NCI-H146 treated with DMSO at 0.1 percent for 48 hours (cell line): ENCODE data around the gene SDC1.

Experiments used
- DNase-seq: peaks from one replicate; lab custom pipeline; 2025; ENCODE audit not compliant: unreplicated experiment; lab: John Stamatoyannopoulos, UW

SDC1 gene

DNA sequence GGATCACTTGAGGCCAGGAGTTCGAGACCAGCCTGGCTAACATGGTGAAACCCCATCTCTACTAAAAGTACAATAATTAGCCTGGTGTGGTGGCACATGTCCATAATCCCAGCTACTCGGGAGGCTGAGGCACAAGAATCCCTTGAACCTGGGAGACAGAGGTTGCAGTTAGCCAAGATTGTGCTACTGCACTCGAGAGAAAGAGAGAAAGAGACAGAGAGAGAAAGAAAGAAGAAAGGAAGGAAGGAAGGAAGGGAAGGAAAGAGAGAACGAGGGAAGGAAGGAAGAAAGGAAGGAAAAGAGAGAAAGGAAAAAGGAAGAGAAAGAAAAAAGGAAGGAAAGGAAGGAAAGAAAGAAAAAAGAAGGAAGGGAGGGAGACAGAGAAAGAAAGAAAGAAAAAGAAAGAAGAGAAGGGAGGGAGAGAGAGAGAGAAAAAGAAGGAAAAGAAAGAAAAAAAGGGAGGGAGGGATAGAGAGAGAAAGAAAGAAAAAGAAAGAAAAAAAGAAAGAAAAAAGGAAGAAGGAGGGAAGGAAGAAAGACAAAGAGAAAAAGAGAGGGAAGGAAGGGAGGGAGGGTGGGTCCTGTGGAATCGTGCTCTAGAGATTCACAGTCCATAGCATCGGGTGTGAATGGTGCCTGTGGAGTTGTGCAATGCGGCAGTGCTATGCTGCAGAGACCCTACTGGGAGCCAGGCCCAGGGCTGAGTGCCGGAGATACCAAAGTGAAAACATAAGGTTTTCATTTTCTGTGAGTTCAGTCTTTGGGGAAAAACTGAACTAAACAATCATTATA lies 4.6 kb upstream of the SDC1 start:
- DNase-seq: no peak

DNA sequence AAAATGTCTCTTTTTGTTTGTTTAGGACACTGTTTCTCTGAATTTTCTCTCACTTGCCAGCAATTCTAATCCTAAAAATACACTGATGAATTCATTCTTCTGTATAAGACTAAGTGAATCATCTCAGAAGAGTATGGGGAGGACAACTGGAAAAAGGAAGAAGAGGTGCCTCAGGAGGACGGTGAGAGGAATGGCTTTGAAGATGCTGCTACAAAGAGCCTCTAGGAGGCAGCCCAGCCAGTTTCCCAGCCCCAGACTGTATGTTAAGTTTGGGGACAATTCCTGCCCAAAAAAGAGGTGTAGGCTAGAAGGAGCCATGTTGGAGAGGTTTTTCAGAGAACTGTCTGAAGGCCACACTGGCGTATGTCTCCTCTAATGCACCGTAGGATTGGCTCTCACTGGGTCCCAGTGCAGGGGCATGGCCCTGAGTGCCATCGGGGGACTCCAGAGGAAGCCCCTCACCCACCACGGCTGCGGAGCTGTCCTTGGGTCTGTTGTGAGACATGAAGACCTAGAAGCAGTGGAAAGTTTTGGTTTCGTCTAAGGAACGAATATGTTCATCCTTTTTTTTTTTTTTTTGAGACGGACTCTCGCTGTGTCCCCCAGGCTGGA lies 3.1 kb upstream of the SDC1 start:
- no peak for DNase-seq

DNA sequence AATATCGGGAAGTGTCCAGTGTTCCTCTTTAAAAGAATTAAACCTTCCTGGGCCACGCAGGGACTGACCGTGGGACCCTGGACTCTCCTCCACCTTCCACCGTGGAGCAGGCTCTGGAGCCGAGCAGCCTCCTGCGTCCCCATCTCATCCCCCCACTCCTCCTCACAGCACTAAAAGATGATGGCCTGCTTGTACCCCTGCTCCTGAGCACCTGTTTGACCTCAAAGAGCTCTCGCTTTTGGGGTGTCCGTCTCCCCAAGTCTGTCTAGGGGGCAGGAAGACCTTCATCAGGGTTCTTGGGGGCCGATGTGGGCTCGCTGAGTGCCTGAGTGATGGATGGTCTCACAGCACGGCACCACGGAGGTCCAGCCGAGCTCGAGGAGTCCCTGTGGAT lies 1.2 kb upstream of the SDC1 start:
- DNase-seq: no peak

DNA sequence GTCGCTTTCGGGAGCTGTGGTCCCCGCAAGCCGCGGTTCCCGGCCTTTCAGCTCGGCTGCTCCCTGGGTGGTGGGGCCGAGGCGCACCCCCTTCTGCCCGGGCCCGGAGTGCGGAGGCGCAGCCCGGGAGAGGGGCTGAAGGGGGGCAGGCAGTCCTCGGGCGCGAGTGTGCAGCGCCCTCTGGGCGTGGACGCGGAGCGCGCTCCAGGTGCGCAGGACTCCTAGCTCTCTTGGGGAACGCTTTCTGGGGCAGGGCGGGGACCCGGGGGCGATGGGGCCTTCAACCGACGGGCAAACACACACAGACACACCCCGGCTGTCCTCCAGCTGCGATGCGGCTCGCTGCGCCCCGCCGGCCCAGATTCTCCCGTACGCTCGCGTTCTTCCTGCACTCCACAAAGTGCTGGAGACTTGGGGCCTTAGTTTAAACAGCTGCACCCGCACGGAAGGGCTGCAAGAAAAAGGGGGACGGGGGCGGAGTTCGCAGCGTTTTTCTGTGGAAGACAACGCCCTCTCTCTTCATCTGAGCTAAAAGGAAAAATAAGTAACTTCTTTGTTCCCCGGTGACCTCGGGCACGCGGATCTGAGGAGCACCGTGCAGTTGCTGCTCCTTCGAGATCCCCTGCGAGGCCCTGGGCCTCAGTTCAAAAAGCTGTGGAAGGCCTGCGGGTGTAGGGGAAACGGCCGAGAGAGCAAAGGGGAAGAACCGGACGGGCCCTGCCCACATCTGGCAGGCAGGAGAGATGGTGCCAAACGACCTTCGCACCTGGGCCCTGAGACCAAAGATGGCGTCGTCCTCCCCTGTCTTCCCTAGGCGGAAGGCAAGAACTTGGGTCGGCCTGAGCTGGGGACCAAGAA lies 593 bp upstream of the SDC1 start:
- peak; percentile 51 for DNase-seq

DNA sequence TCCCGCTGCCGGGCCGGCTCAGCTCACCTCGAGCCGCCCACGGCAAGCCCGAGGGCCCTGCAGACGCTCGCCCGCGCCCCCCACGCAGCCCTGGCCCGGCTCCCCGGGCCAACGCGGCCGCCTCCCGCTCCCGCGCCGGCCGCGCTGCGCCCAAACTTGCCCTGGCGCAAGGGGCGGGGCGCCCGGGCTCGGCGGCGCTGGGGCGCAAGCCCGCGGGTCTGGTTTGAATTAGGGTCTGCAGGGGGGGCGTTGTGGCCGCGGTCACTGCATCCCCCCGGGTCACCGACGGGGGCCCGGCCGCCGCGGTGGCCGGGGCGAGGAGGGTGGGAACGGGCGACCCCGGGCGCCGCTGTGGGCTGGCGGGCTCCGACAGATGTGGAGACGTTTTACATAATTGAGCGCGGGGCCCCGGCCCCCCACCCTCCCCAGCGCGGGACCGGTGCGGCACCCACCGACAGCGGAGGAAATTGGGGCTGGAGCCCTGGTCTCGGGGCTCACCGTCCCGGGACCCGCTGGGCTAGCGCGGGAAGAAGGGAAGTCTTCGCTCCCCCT lies 690 bp downstream of the SDC1 start:
- DNase-seq: no peak

DNA sequence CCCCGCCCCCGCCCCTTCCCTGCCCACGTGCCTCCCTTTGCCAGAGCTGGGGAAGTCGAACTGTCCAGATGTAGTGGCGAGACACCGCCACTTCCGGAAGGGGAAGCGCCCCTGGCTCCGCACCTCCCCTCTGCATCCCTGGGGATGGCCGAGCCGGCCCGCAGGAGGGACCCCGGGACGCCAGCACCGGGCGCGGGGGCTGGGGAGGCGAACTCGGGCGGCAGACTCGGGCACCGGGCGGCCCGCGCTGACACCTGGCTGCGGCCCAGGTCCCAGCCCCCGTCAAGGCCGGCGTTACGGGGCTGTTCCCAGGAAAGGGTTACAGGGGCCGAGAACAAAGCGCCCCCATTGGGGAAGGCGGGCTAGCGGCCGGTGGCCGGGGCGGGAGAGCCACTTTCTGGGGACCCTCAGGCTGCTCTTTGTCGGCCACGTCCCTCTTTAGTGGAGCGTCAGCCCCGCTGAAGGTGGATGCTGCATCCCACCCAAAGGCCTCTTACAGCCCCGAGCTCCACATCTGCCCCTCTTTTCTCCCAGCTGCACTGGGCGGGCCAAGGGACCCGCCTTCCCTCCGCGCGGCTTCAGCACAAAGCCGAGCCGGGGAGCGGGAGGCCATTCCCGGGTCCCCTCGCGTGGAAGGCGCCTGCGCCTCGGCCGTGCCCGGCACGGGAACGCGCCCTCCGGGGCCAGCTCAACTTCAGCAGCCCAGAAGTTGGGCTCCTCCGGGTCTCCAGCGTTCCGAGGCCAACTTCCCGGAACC lies 1.3 kb downstream of the SDC1 start:
- peak; percentile 35 for DNase-seq

DNA sequence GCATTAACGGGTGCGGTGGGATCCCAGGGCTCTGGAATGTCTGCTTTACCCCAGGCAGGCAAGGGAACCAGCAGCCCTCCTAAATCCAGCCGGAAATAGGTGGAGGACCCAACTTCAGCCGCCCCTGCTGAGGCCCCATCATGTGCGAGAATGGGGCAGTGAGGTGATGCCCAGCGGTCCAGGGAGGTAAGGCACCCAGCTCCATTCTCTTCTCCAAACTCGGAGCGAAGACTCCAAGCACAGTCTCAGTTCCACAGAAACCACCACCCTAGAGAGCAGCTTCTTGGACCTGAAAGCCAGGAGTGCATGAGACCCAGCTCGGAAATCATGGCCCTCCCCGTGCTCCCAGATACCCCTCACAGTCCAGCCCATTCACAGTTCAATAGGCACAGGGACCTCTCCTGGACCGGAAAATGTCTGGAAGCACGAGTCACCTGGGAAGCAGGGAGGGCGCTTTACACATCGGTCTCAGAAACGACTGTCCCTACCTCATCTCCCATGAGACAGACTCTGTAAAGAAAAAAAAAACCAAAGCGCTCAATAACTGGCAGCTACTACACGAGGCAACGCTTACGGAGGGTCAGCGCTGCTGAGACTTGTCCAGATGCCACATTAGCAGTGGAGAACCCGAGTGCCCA lies 2.0 kb downstream of the SDC1 start:
- no peak for DNase-seq

DNA sequence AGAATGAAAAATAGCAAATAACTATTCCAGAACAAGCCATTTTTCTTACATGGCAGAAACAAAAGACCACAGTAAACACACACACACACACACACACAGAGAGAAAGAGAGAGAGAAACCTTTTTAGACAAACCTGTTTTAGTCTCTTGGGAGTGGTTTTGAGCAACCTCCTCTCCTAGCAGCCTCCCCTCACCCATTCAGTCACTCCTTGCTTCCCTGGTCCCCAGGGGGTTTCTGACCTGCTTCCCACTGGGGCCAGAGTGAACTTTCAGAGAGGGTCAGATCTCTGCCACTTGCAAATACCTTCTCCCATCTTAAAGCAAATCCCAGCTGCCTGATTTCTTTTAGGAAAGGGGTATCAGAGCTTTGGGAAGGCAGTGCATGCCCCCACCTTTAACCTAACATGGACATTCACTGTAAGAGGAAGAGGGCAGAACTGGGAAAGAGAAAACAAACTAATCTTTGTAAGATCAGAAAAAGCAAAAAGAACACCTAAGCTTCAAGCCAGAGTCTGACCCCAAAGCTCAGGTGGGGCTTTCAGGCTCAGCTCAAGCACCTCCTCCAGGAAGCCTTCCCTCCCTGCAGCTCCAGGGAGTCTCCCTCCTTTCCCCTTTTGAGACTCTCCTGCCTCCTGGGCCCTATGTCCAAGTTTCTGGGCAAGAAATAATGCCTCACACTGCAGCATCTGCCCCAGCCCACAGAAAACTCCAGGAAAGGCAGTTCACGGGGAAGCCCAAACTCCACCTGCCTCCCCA lies 2.7 kb downstream of the SDC1 start:
- DNase-seq: no peak

DNA sequence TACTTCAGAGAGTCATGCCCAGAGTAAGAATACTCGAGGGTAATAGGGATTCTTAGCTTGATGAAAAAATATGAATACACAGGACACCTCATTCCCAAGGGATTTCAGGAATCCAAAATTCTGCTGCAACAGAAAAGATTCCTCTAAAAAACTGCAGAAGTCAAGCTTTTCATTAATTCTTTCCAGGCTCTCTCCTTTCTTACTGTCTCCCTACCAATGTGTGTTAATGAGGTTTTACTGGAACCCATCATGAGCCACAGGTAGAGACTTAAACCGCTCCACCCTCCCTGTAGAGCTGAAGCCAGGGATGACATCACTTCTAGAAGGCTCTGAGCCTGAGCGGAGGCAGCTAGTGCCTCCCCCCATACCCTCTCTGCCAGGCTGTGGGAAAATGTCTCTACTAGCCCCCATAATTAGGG lies 3.4 kb downstream of the SDC1 start:
- DNase-seq: no peak

DNA sequence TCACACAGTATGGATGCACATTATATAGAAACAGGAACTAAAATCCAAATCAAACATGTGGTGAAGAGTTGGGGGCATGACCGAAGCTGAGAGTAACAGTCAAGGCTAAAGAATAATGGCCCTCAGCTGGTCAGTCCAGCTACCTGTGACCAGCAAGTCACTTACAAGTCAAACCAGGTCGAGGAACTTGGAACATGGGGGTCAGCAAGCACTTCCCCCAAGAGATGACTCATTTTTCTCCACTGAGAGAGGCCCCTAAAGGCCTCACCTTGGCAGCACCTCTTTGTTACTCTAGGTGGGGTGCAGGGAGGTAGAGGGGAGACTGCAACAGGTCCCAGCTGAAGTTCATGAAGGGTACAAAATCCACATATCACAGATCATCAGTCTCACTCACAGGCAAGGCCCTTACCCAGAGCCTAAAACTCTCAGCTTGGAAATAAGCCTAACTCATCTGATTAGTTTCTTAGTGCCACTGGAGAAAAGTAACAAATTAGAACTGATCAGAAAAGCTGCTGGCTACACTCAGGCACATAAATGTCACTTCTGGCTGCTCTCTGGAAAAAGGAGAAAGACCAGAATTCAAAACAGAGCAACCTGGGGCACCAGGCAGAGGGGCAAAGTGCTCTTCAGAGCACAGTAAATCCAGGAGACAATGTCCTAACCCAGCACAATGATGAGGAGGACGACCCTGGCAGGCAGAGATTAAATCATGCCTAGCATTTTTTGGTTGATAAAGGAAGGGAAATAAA lies 4.0 kb downstream of the SDC1 start:
- DNase-seq: no peak

DNA sequence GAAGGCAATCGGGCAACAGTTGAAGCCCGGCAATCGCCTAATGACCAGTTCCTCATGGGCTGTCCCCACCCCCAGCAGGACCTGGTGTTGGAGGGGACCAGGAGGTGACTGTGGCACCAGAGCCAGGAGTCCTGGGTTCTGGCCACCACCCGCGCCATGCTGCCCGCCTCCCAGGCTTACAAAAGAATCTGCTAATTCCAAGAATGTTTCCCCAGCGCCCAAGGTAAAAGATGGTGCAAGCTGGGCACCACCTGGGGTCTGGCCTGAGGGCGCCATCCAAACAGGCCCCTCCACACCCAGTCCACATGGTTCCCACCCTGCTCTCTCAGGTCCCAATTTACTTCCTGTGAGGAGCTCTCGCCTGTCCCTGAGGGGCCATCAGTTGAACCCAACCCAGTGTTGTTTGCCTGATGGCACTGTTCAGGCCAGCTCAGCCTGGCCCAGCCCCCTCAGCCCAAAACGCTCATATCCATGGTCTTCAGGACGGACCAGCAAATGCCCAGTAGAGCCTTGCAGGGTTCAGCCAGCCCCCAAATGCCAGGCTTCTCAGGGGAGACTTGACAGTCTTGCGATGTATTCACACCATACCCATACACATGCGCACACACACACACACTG lies 5.1 kb downstream of the SDC1 start:
- DNase-seq: no peak

DNA sequence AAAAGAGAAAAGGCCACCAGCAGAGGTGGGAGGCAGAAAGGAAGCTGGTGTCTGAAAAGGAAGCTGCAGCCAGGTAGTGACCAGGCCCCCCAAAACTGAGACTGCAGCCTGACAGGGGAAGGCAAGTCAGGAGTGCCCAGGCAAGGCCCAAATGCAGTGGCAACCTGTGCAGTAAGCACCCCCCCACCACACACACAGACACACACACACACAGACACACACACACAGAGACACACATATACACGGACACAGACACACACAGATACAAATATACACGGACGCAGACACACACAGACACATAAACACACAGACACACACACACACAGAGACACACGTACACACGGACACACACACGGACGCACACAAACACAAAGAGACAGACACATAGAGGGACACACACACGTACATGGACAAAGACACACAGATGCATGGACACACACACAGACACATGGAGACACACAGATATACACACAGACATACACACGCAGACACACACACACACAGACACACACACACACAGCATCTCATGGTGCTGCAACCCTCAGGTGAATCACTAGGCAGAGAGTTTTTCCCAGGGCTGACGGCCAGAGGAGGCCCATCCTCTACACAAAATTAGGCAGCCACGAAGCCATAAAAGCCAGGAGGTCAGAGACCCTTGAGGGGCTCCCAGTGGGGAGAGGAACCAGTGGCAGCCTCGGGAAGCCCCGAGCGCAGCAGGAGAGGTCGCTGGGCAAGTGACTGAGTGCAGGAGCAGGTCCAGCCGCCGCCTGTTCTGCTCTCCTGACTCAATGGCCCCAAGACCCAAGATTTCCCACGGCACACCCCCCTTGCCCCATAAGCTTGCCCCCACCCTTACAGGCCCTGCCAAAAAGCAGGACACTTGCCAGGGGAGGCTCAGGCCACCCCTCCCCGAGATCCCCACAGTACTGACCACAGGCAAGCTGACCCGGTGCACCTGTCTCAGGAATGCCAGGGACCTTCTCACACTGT lies 6.3 kb downstream of the SDC1 start:
- no peak for DNase-seq

DNA sequence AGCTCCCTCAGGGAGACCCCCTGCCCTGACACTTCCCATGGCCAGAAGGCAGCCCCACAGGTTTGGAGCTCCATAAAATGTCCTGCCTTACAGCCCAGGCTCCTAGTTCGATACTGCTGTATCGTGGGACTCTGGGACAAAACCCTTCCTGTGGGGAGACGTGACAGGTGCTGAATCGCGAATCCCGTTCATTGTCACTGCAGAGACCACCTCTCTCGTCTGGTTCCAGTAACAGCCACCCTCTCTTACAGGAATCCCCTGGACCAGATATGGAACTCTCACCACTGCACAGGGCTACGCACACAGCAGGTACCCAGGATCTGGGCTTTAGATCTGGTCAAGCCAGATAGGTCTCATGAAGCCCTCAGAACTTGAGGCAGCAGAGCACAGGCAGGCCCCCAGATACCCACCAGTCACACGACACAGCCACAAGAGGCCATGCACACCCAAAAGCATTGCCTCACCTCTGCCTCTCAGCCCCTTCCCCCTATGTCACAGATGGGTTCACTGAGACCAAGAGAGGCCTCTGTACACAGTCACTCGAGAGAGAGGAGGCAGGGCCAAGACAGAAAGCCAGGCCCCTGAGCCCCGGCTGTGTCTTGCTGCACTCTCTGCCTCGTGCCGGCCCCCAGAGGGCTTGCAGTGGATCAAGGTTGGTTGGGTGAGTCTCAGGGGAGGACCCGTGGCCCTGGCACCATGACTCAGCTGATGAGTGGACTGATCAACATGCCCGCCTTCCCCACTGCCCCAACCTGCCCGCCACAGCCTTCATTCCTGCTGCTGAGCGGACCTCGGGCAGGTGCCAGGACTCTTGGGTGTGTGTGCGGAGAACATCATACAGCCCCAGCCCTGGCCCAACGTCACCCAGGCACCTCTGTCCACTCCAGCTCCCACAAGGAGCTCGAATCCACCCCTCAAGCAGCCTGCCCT lies 7.6 kb downstream of the SDC1 start:
- no peak for DNase-seq

DNA sequence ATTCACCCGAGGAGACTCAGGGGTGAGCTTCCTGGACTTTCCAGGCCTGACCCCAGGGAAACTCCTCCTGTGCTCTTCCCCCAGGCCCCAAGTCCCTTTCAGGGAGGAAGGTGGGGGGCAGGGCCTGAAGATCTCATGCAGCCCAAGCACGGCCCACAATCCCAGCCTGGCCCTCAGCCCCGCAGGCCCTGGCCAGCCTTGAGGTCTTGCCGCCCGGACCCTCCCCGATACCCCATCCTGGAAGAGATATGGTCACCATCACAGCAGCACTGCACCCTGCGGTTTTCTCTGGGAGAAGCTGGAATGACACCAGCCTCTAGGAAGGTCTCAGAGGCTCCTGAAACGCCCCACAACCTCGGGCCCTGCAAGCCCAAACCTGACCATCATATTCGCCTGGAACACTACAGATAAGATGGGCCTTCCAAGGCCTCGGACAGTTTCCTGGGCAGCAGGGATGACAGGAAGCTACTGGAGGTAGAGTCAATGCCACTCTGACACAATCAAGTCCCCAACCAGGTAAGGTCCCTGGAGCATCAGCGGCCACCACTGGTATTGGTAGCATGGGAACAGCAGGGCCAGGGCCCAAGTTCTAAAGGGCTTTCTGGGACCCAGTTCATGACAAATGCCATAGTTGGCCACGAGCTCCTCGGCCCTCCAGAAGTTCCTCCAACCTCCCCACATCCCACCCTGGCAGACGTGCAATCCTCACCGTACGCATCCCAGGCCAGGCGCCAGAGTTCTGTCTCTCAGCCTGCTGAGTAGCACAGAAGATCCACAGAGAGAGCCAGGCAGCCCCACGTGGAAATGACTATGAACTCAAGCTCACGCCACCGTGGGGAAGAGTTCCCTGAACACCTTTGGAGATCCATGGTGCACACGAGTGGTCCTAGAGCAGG lies 8.6 kb downstream of the SDC1 start:
- DNase-seq: no peak
